ENCODE measurements around the gene ODAPH. TPM values are rescaled to one million over a fixed set of nuclear protein-coding genes. Genes with fewer than 3 reads are reported as not detected.
A peak's percentile ranks its signal among the peaks of the same experiment; 100 is the strongest.

ODAPH gene
- total and polyA plus RNA-seq, 2 donors (not counting 1 experiment from before 2014, with no cell fraction given): not detected

DNA sequence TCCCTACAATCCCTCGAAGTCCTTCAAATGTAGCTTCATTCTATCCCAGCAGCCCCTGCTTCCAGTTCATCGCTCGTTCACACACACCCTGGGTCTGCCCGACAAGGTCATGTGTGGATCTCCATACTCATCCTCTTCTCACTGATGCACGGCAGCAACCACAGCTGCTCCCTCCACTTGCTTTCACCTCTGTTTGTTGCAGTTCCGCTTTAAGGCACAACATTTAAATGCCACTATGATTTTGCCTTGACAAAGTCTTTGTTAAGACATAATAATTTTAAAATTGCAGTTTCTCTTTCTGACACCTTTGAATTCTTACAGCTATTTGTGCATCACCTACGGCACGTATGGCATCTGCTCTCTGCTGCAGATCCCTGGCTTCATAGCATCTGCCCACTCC is 1.8 kb downstream of the ODAPH start:
- no peak overlapping the region for H3K4me2 ChIP-seq (ENCODE audit: extremely low read depth, insufficient read depth, low read length)
- H3K27ac ChIP-seq (ENCODE audit: insufficient read depth, low read length): no peak overlapping the region
- H3K79me2 ChIP-seq (ENCODE audit: control insufficient read depth, insufficient read depth, low read length): no peaks in the 10 kb centered on the region
- H3K27me3 ChIP-seq (ENCODE audit: control insufficient read depth, insufficient read depth, low read length): no peaks in the 10 kb centered on the region
- H2AFZ ChIP-seq (ENCODE audit: low read length): no peak overlapping the region
- H4K20me1 ChIP-seq (ENCODE audit: control insufficient read depth, extremely low read depth, insufficient read depth, low read length): no peaks in the 10 kb centered on the region
- no peaks in the 10 kb centered on the region for H3K36me3 ChIP-seq (ENCODE audit: control insufficient read depth, insufficient read depth, low read length)
- no peak overlapping the region for H3K4me3 ChIP-seq (replicated peaks in 1 of 4; ENCODE audit: control extremely low read depth in 1 of 4, insufficient read depth in 1 of 4, low read depth in 3 of 4, low read length in 4 of 4)
- no peaks in the 10 kb centered on the region for H3K9me3 ChIP-seq (ENCODE audit: control insufficient read depth, insufficient read depth, low read depth, low read length)
- TF ChIP-seq EZH2 (IDR thresholded peaks at IDR 0.05; ENCODE audit: low read length, missing control alignments): no peak
- TF ChIP-seq, protein P1, sequence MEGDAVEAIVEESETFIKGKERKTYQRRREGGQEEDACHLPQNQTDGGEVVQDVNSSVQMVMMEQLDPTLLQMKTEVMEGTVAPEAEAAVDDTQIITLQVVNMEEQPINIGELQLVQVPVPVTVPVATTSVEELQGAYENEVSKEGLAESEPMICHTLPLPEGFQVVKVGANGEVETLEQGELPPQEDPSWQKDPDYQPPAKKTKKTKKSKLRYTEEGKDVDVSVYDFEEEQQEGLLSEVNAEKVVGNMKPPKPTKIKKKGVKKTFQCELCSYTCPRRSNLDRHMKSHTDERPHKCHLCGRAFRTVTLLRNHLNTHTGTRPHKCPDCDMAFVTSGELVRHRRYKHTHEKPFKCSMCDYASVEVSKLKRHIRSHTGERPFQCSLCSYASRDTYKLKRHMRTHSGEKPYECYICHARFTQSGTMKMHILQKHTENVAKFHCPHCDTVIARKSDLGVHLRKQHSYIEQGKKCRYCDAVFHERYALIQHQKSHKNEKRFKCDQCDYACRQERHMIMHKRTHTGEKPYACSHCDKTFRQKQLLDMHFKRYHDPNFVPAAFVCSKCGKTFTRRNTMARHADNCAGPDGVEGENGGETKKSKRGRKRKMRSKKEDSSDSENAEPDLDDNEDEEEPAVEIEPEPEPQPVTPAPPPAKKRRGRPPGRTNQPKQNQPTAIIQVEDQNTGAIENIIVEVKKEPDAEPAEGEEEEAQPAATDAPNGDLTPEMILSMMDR (conservative IDR thresholded peaks at IDR 0.05 in 1 of 2, IDR thresholded peaks at IDR 0.05 in 1 of 2; ENCODE audit: low read depth in 1 of 2, low read length in 2 of 2): no peak
- no peak overlapping the region for H3K9ac ChIP-seq (ENCODE audit: insufficient read depth, low read length)
- no peak for DNase-seq (ENCODE audit: low read depth in 2 of 2)
- no peaks in the 10 kb centered on the region for H3K4me1 ChIP-seq (ENCODE audit: control insufficient read depth, extremely low read depth, insufficient read depth, low read length)

DNA sequence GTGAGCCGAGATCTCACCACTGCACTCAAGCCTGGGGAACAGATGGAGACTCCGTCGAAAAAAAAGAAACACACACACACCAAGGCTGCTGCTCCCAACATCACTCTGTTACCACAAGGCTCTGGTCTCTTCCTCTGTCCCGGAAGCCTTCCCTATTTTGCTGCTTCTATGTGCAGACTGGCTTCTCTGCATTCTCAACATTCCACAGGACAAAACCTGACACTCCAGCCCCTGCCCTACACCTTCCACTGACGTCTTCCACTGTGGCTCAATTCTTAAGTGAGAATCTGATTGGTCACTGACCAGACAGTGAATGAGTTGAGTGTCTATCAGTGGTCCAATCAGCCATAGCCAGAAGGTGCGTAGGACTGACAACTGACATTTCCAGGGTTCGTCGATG is 5.9 kb downstream of the ODAPH start:
- Histone ChIP-seq H4K20me1 (ENCODE audit: control insufficient read depth, extremely low read depth, insufficient read depth, low read length) (no peaks in the 10 kb centered on the region), H3K27me3 (ENCODE audit: control insufficient read depth, insufficient read depth, low read length) (no peaks in the 10 kb centered on the region), H2AFZ (ENCODE audit: low read length) (no peak overlapping the region), H3K4me2 (ENCODE audit: extremely low read depth, insufficient read depth, low read length) (no peak overlapping the region), H3K79me2 (ENCODE audit: control insufficient read depth, insufficient read depth, low read length) (no peaks in the 10 kb centered on the region), H3K36me3 (ENCODE audit: control insufficient read depth, insufficient read depth, low read length) (no peaks in the 10 kb centered on the region), H3K27ac (ENCODE audit: insufficient read depth, low read length) (no peak overlapping the region), H3K4me3 (replicated peaks in 1 of 4; ENCODE audit: control extremely low read depth in 1 of 4, insufficient read depth in 1 of 4, low read depth in 3 of 4, low read length in 4 of 4) (no peak overlapping the region), H3K4me1 (ENCODE audit: control insufficient read depth, extremely low read depth, insufficient read depth, low read length) (no peaks in the 10 kb centered on the region), H3K9me3 (ENCODE audit: control insufficient read depth, insufficient read depth, low read depth, low read length) (no peaks in the 10 kb centered on the region), H3K9ac (ENCODE audit: insufficient read depth, low read length) (no peak overlapping the region)
- peak in 1 of 2 donors; percentile 56 for DNase-seq (ENCODE audit: low read depth in 2 of 2)
- TF ChIP-seq EZH2 (IDR thresholded peaks at IDR 0.05; ENCODE audit: low read length, missing control alignments): no peak

DNA sequence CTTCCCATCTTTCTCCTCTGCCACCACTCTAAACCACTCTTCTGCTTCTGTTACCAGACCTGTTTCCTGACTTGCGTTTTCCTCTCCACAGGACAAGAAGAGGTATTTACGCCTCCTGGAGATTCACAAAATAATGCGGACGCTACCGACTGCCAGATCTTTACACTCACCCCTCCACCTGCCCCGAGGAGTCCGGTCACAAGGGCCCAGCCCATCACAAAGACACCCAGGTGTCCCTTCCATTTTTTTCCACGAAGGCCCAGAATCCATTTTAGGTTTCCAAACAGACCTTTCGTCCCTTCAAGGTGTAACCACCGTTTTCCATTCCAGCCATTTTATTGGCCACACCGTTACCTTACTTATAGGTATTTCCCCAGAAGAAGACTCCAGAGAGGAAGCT is 8.2 kb downstream of the ODAPH start:
- Histone ChIP-seq H3K9me3 (ENCODE audit: control insufficient read depth, insufficient read depth, low read depth, low read length) (no peaks in the 10 kb centered on the region), H3K27ac (ENCODE audit: insufficient read depth, low read length) (no peak overlapping the region), H3K4me3 (replicated peaks in 1 of 4; ENCODE audit: control extremely low read depth in 1 of 4, insufficient read depth in 1 of 4, low read depth in 3 of 4, low read length in 4 of 4) (no peak overlapping the region), H4K20me1 (ENCODE audit: control insufficient read depth, extremely low read depth, insufficient read depth, low read length) (no peaks in the 10 kb centered on the region), H2AFZ (ENCODE audit: low read length) (no peak overlapping the region), H3K27me3 (ENCODE audit: control insufficient read depth, insufficient read depth, low read length) (no peaks in the 10 kb centered on the region), H3K4me2 (ENCODE audit: extremely low read depth, insufficient read depth, low read length) (no peak overlapping the region), H3K36me3 (ENCODE audit: control insufficient read depth, insufficient read depth, low read length) (no peaks in the 10 kb centered on the region), H3K79me2 (ENCODE audit: control insufficient read depth, insufficient read depth, low read length) (no peaks in the 10 kb centered on the region), H3K9ac (ENCODE audit: insufficient read depth, low read length) (no peak overlapping the region), H3K4me1 (ENCODE audit: control insufficient read depth, extremely low read depth, insufficient read depth, low read length) (no peaks in the 10 kb centered on the region)
- TF ChIP-seq, protein P1 (conservative IDR thresholded peaks at IDR 0.05 in 1 of 2, IDR thresholded peaks at IDR 0.05 in 1 of 2; ENCODE audit: low read depth in 1 of 2, low read length in 2 of 2): no peak
- TF ChIP-seq EZH2 (IDR thresholded peaks at IDR 0.05; ENCODE audit: low read length, missing control alignments): no peak
- no peak for DNase-seq (ENCODE audit: low read depth in 2 of 2)
